ENCODE results near the gene BLTP2. TPM values are rescaled to one million over a fixed set of nuclear protein-coding genes. Genes with fewer than 3 reads are reported as not detected.
A peak's percentile ranks its signal among the peaks of the same experiment; 100 is the strongest.
"Not testable (repeated sequence)": the region's sequence is repeated elsewhere in the genome, so short reads cannot be mapped to it uniquely, and the experiment has no call there.

BLTP2 gene
- total RNA-seq (2014; rRNA removed; shearing (Covaris generic)) = 64.9 and 65.8 TPM in 2 replicates

DNA sequence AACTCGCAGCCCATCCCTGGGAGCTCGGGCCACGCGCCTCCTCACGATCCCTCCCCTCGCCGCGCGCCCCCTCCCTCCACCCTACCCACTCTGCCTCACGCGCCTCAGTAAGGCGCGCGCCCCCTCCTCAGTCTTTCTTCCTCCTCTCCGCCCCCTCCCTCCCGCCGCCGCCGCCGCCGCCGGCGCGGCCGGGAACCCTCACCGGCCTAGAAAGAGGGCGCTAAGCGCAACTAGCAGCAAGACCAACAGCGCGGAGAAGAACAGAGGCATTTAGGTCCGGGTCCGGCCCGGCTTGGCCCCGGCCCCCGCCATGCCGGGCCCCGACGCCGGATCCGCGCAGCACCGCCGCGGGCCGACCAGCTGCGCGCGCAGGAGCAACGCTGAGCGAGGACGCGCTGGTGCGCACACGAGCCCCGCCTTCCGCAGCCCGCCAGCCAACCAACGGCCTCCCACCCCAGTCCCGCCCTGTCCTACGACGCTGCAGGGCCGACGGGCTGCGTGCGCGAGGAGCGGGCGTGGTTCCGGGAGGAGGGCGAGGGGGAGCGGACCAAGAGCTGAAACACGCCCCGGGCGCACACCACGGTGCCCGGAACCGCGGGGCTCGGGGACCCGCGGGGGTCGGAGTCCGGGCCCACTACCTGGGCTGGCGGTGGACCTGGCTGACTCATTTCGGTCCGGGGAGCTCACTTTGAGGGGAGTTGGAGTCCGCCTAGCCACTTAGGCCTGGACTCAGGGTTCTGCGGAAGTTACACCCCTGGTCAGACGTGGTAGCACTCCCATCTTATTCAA is at the start of gene BLTP2:
Gene BLTP2, minus strand, starts transcription at position 372 of the 789 bp plus-strand sequence. Its CDS starts 102 bp downstream, at position 270.
- peak; percentile 99 for DNase-seq (ENCODE audit: low read depth)

GRCh38 chr17:28693869-28694268 is 48.9 kb upstream of the BLTP2 start:
- no peak for DNase-seq (ENCODE audit: low read depth)

DNA sequence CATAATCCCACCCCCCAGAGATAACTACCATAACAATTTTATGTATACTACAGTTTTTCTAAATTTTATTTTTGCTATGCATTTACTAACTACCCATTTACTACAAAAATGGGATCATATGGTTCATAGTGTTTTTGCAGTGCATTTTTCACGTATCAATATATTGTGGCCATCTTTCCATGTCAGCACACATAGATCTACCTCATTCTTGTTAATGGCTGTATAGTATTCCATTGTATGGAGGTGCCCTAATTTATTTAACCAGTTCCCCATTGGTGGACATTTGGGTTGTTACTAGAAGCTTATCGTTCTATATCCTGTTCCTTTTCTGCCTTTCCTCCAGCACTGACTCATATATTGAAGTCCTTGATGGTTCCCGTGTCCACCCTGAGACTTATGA is 44.1 kb upstream of the BLTP2 start:
- DNase-seq (ENCODE audit: low read depth) = no peak

DNA sequence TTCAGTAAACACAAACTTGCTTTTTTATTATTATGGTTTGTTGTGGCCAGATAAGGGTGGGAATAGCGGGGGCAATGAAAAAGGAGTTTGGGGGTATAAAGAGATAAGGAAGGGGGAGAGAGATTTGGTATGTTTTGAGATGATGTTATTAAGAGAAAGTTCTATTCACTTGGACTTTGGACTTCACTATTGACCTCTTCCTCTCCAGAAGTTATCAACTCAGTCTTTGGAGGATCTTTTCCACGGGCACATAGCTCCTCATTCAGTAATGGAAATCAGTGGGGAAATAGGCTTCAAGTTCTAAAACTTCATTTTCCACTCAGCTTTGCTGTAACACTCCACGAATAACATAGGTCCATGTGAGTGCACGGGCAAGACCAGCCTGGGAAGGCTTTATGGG is 43.5 kb upstream of the BLTP2 start:
- no peak for DNase-seq (ENCODE audit: low read depth)

GRCh38 chr17:28686296-28686695 is 41.3 kb upstream of the BLTP2 start:
- no peak for DNase-seq (ENCODE audit: low read depth)

DNA sequence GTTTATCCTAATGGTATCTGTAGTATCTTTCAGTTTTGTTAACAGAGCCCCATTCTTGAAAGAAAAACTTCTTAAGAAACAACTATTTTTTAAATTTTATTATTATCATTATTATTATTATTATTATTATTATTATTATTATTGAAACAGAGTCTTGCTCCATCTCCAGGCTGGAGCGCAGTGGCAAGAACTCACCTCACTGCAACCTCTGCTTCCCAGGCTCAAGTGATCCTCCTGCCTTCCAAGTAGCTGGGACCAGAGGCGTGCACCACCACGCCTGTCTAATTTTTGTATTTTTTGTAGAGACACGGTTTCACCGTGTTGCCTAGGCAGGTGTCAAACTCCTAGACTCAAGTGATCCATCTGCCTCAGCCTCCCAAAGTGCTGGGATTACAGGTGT is 40.4 kb upstream of the BLTP2 start:
- DNase-seq (ENCODE audit: low read depth) = no peak

DNA sequence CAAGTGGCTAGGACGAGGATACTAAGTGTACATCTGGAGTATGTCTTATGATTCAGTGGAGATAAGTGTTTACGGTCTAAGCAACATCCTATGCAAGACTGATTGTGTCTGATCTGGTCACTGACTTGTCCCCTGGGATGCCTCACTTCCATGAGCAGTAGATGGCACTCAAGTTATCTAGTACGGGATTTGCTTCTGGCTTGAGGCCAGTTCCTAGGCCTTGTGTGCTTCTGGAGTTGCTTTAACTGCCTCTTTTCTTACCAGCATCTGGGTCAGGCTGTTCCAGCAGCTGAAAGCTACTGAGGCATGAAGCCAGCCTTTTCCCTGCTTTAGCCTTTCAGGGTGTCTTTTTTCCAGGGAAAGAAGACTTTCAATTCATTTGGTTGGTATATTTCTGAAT is 40.0 kb upstream of the BLTP2 start:
- no peak for DNase-seq (ENCODE audit: low read depth)

GRCh38 chr17:28682655-28683054 is 37.7 kb upstream of the BLTP2 start:
- DNase-seq (ENCODE audit: low read depth) = no peak

DNA sequence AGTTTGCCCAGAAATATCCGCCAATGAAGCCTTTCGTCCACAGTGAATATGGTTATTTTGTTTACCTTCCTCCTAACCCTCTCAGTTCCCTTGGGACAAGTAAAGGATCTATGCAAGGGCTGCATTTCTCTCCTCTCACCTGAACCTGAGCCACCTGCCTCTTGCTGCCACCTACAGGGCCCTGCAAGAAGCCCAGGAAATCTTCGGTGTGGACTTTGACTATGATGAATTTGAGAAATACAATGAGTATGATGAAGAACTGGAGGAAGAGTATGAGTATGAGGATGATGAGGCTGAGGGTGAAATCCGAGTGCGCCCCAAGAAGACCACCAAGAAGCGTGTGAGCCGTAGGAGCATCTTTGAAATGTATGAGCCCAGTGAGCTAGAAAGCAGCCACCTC is 31.0 kb upstream of the BLTP2 start:
- DNase-seq (ENCODE audit: low read depth) = no peak

DNA sequence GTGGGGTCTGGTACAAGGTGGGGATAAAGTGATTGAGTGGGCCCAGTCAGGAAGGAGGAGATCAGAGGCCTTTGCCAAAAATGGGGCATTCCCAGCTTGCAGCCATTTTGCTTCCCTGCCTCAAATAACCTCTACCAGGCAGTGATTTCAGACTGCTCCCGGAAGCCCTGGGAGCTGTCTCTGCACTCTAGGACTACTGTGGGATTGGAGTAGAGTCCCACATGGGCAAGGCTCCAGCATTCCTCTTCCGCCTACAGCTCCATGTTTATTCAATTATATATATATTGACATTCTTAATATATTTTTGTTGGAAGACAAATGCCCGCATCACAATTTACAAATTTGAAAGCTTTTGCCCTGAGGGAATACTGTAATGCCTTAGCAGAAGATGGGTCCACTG is 30.5 kb upstream of the BLTP2 start:
- DNase-seq (ENCODE audit: low read depth) = no peak

- DNase-seq (ENCODE audit: low read depth) = no peak
These were observed 25.0 kb upstream of the BLTP2 start for GRCh38 chr17:28669918-28670317.

GRCh38 chr17:28667870-28668269 is 22.9 kb upstream of the BLTP2 start:
- no peak for DNase-seq (ENCODE audit: low read depth)

GRCh38 chr17:28665994-28666393 is 21.0 kb upstream of the BLTP2 start:
- no peak for DNase-seq (ENCODE audit: low read depth)

DNA sequence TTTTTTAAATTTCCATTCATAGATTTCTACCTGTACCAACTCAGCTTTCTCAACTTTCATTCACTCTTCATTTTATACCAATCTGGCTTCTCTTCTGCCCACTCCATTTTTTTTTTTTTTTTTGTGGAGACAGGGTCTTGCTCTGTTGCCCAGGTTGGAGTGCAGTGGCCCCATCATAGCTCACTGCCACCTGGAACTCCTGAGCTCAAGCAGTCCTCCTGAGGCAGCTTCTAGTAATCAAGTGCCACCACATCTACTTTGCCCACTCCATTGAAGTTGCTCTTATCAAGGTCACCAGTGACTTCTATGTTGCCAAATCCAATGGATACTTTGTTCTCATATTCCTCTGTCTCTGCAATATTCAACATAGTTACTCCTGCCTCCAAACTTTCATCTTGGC is 18.8 kb upstream of the BLTP2 start:
- no peak for DNase-seq (ENCODE audit: low read depth)

GRCh38 chr17:28662527-28662829 is 17.5 kb upstream of the BLTP2 start:
- DNase-seq (ENCODE audit: low read depth) = no peak

DNA sequence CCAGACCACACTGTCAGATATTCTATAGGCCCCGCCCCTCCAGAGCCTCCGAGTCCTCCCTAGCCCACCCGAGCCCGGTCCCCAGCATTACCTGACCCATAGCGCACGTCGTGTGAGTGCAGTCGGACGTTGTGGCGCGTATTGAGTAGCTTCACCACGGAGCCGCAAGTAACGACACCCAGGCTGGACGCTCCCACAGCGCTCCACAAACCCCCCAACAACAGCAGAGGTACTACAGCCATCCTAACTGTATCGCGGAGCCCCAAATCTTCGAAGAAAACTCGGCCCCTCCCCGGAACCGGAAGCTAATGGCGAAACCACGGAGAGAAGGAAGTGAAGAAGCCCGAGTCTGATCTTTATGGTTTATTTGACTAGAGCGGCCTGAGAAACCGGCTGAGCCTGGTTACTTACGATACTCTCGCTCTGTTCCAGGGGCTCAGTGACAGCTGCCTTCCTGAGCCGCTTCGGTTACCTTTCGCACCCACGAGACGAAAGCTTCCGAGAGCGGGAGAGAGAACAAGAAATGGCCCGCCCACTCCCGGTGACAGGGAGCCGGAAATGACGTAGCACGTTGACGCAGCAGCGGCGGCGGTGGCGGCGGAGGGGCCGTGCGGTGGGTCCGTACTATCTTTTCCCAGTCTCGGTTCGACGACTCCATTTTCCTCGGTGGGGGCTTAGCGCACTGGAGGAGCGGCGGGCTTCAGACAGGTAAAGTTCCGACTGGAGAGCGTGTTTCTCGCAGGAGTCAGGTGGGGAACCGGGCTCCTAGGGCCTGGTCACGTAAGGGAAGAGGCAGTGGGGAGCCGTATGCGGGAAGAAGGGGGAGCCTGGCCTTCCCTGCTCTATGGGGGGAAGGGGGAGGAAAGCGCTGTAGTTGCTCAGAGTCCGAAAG is 16.9 kb upstream of the BLTP2 start, which contains the start of the genes SDF2 and SUPT6H:
Gene SDF2, minus strand, starts transcription at position 272 of the 892 bp plus-strand sequence. Its CDS starts 30 bp downstream, at position 242.
Gene SUPT6H, plus strand, starts transcription at position 571 of the 892 bp plus-strand sequence. CDS start 11,197 bp downstream, outside the sequence.
- peak; percentile 93 for DNase-seq (ENCODE audit: low read depth)

DNA sequence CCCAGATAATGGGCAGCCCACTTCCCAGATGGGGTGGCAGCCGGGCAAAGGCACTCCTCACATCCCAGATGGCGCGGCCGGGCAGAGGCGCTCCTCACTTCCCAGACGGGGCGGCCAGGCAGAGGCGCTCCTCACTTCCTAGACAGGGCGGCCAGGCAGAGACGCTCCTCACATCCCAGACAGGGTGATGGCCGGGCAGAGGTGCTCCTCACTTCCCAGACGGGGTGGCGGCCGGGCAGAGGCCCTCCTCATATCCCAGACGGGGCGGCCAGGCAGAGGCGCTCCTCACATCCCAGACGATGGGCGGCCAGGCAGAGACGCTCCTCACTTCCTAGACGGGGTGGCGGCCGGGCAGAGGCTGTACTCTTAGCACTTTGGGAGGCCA is 14.5 kb upstream of the BLTP2 start:
- DNase-seq (ENCODE audit: low read depth) = not testable (repeated sequence)

- not testable (repeated sequence) for DNase-seq (ENCODE audit: low read depth)
These were observed 14.0 kb upstream of the BLTP2 start for GRCh38 chr17:28658766-28659496.

- DNase-seq (ENCODE audit: low read depth) = not testable (repeated sequence)
These were observed 13.4 kb upstream of the BLTP2 start for GRCh38 chr17:28658342-28658741.

- DNase-seq (ENCODE audit: low read depth) = peak; percentile 17
These were observed 12.8 kb upstream of the BLTP2 start for GRCh38 chr17:28657756-28658155.

- no peak for DNase-seq (ENCODE audit: low read depth)
These were observed 10.2 kb upstream of the BLTP2 start for GRCh38 chr17:28655160-28655559.

GRCh38 chr17:28648698-28649097 is 3.7 kb upstream of the BLTP2 start:
- no peak for DNase-seq (ENCODE audit: low read depth)

Data from Daoy (cell line).